Pulmonary artery endothelial cell (primary cell): ENCODE results near the gene ZFAND3. TPM values are rescaled to one million over a fixed set of nuclear protein-coding genes. Genes with fewer than 3 reads are reported as not detected.
"Not testable (repeated sequence)": the region's sequence is repeated elsewhere in the genome, so short reads cannot be mapped to it uniquely, and the experiment has no call there.

ENCODE experiments used
- DNase-seq: peaks from one replicate; pipeline ENCODE4 v3.0.0-alpha.2; 2011; ENCODE audit warnings: low read depth, low spot score
- total RNA-seq: library from RNA; depleted of rRNA; stranded (reverse); fragments of >200 nt; gene quantifications from 2 replicates; pipeline ENCODE4 v1.2.3, GENCODE V29; 2014

The ZFAND3 gene
- total RNA-seq, 1 donor from 2014 or later: 23.5 TPM

GRCh38 chr6:37971266-37971665 is 151.7 kb downstream of the ZFAND3 start:
- DNase-seq: no peak

GRCh38 chr6:37971711-37972390 is 152.3 kb downstream of the ZFAND3 start:
- no peak for DNase-seq

GRCh38 chr6:37972994-37973757 is 153.6 kb downstream of the ZFAND3 start:
- DNase-seq: no peak

DNA sequence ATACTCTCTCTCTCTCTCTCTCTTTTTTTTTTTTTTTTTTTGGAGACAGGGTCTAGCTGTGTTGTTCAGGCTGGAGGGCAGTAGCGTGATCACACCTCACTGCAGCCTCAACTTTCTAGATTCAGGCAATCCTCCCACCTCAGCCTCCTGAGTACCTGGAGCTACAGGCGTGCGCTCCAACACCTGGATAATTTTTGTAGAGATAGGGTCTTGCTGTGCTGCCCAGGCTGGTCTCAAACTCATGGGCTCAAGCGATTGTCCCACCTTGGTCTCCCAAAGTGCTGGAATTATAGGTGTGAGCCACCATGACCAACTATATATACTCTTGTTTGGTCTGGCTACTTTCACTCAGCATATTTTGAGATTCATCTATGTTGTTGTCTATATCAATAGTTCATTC is 154.9 kb downstream of the ZFAND3 start:
- no peak for DNase-seq

DNA sequence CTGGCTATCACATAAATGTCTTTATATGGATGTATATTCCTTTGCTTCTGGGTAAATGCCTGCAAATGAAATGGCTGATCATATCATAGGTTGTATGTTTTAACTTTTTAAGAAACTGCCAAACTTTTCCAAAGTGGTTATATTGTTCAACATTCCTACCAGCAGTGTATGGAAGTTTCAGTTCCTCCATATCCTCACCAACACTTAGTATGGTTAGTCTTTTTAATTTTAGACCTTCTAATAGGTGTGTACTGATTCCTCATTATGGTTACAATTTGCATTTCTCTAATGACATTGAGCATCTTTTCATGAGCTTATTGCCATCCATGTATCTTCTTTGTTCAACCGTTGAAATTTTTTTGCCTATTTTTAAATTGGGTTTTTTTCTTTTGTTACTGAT is 155.4 kb downstream of the ZFAND3 start:
- DNase-seq: no peak

DNA sequence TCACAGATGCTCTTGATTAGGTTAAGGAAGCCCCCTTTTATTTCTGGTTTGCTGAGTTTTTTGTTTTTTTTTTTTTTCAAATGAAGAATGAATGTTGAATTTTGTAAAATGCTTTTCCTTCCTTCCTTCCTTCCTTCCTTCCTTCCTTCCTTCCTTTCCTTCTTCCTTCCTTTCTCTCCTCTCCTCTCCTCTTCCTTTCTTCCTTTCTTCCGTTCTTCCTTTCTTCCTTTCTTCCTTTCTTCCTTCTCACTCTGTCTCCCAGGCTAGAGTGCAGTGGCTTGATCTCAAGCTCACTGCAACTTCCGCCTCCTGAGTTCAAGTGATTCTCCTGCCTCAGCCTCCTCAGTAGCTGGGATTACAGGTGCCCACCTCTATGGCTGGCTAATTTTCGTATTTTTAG is 158.2 kb downstream of the ZFAND3 start:
- DNase-seq: no peak

DNA sequence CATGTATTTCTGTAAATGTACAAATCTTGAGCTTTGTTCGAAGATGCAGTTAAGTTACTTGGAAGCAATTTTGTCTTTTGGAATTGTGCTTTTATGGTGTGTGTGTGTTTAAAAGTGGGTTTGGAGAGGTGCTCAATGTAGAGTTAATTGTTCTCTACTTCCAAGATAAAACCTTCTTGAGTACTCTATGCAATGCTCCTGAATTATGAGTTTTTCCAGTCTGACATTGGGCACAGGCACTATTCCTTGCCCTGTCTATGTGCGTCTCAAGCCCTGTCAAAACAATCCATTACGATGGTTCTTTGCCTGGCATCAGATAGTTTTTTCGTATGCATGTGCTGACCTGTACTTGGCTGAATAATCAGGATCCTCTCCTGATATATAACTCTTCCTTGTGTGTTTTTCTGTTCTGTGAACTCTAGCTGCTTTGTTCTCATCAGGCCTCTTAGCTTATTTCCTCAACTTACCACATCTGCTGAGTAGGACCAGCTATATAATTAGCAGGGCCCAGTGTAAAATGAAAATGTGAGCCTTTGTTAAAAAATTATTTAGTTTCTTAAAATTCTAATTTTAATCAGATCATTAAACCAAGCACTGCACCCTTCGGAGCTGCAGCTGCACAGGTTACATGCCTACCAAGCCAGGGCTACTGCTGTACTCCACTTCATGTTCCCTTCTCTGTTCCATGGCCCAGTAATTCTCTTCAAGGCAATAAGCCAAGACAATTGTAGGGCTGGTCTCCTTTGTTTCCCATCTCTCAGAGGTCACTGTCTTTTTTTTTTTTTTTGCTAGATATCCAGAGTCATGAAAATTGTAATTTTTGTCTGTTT is 160.1 kb downstream of the ZFAND3 start:
- no peak for DNase-seq

DNA sequence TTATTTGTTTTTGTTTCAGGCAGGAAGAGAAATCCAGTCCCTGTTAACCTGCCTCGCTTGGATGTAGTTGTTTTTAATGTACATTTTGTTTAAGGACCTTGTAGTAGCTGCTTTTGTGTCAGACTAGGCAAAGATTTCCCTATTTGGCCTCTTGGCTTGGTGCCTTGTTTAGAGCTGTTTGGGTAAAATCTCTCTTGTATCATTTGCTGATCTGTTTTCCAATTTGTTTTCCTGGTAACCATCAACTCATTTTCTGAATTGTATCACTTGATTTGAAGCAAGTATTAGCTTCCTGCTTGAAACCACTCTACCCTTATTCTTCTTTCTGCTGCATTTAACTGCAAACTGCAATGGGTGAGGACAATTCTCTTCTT is 160.7 kb downstream of the ZFAND3 start:
- DNase-seq: no peak

- DNase-seq: no peak
Measured at GRCh38 chr6:37981626-37982025, 162.1 kb downstream of the ZFAND3 start.

DNA sequence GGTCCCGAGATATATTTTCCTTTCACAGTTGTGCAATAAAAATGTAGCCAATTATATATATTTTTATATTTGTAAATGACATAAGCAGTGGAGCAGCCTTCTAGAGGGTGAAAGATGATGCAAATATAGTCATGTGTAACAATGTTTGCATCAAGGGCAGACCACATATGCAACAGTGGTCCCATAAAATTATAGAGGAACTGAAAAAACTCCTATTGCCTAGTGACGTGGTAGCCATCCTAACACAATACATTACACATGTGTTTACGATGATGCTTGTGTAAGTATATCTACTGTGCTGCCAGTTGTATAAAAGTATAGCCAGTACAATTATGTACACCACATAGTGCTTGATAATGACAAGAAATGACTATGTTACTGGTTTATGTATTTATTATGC is 162.8 kb downstream of the ZFAND3 start:
- DNase-seq: no peak

DNA sequence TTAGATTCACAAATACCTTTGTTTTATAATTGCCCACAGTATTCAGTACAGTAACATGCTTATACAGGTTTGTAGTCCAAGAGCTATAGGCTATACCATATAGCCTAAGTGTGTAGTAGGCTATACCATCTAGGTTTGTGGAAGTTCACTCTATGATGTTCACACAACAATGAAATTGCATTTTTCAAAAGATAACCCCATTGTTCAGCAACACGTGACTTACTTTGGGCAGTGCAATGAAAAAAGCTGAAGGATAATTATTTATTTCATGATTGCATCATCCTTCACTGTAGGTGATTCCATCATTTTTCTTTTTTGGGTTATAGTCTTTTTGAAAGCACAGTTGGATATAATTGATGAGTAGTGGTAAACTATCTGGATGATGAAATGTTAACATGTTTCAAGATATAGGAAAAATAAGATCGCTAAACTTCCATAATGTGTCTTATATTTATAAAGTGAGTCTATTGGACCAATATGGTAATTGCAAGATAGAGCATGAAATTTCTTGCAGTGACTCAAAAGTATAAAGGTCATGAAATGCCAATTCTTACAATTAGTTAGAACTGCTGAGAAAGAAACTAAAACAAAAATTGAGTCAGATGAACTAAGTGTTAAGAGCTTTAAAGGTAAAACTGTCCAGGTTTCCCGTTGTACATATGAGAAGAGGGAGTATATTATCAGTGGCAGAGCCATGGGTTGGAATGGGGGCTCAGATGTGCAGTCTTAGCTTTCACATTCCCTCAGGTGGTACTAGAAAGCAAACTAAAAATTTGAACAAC is 164.4 kb downstream of the ZFAND3 start:
- no peak for DNase-seq

DNA sequence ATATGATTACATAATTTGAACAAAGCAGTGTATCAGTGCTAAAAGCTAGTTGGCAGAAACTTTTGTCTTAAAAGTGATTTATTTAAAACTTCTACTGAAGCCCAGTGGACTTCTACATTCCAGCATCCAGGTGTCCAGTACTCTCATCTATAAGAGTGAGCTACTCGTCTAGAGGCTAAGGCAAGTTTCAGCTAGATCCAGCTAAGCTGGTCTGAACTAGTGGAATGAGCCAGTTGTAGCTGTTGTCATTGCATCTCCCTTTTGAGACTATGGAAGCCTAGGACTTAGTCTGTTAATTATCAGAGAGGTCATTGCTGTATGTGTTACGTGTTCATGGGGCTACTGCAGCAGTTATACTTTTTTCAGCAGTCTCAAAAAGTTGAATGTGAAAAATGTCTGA is 165.1 kb downstream of the ZFAND3 start:
- DNase-seq: no peak

- no peak for DNase-seq
Measured at GRCh38 chr6:37985355-37985754, 165.8 kb downstream of the ZFAND3 start.

GRCh38 chr6:37987018-37987417 is 167.5 kb downstream of the ZFAND3 start:
- DNase-seq: no peak

GRCh38 chr6:37987559-37987958 is 168.0 kb downstream of the ZFAND3 start:
- no peak for DNase-seq

GRCh38 chr6:37988127-37988526 is 168.6 kb downstream of the ZFAND3 start:
- no peak for DNase-seq

DNA sequence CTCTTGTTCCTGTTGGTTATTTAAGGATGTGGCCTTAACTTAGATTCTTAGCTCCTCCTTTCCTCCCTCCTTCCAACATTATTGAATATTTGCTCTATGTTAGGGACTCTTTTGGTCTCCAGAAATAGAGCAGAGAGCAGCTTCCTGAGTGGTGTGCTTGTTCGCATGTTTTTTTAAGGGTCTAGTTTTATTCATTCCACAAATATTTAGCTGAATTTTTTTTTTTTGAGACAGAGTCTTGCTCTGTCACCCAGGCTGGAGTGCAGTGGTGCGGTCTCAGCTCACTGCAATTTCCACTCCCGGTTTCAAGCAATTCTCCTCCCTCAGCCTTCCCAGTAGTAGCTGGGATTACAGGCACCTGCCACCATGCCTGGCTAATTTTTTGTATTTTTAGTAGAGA is 169.2 kb downstream of the ZFAND3 start:
- DNase-seq: no peak

- no peak for DNase-seq
Measured at GRCh38 chr6:37990762-37991525, 171.4 kb downstream of the ZFAND3 start.

DNA sequence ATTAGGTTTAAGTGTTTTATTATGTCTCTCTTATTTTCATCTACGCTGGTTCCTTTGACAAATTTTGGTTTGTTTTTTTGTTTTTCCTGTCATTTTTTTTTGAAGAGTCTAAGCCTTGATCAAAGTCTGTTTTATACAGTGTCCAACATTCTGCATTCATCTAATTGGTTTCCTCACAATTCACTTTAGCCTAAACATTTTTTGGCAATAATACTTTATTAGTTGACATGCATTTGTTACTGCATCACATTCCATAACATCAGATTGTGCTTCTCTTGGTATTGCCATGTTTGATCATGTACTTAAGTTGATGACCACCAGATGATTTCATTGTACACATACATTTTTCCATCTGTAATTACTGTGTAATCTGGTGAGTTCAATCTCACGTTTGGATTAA is 173.2 kb downstream of the ZFAND3 start:
- no peak for DNase-seq

DNA sequence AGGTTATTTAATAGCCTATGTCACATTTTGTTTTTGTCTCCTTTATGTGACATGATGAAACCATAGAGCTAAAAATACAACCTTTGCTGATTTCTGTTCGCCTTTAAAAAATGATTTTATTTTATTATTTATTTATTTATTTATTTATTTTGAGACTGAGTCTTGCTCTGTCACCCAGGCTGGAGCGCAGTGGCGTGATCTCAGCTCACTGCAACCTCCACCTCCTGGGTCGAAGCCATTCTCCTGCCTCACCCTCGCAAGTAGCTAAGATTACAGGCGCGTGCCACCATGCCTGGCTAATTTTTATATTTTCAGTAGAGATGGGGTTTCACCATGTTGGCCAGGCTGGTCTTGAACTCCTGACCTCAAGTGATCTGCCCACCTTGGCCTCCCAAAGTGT is 173.7 kb downstream of the ZFAND3 start:
- DNase-seq: not testable (repeated sequence)

GRCh38 chr6:37993596-37993995 is 174.1 kb downstream of the ZFAND3 start:
- DNase-seq: no peak
